Astrocyte (in vitro differentiated cells and primary cell): ENCODE measurements around the gene PIP4K2A. TPM values are rescaled to one million over a fixed set of nuclear protein-coding genes. Genes with fewer than 3 reads are reported as not detected.

Experiments
- DNase-seq: peaks from one replicate; pipeline ENCODE4 v3.0.0-alpha.2; 2010; ENCODE audit warnings: low read depth
- FAIRE-seq: peaks from 2 replicates; lab custom pipeline; 2011; peaks lifted over from hg19 to GRCh38; lab: Jason Lieb, UNC
- H2AFZ ChIP-seq: 2 replicates; pipeline ENCODE4 v1.6.0; 2012; ENCODE audit warnings: low read depth, low read length, inconsistent platforms
- H3K27ac ChIP-seq: 2 replicates; pipeline ENCODE4 v1.5.1; 2011; ENCODE audit warnings: low read depth, low read length, inconsistent platforms
- H3K27me3 ChIP-seq: 2 replicates; pipeline ENCODE4 v1.6.0; 2011; ENCODE audit warnings: low read length, inconsistent platforms; ENCODE audit not compliant: insufficient read depth
- H3K36me3 ChIP-seq: 2 replicates; pipeline ENCODE4 v1.5.1; 2011; ENCODE audit warnings: low read length, inconsistent platforms; ENCODE audit not compliant: insufficient read depth
- H3K4me1 ChIP-seq: 2 replicates; pipeline ENCODE4 v1.5.1; 2011; ENCODE audit warnings: low read length, inconsistent platforms; ENCODE audit not compliant: insufficient read depth
- H3K4me2 ChIP-seq: 2 replicates; pipeline ENCODE4 v1.6.0; 2012; ENCODE audit warnings: low read length, inconsistent platforms
- H3K4me3 ChIP-seq: 2 replicates; pipeline ENCODE4 v1.5.1; 2011; ENCODE audit warnings: low read depth, mild to moderate bottlenecking, low read length, inconsistent platforms; ENCODE audit not compliant: insufficient read depth
- H3K79me2 ChIP-seq: 2 replicates; pipeline ENCODE4 v1.6.0; 2012; ENCODE audit warnings: mild to moderate bottlenecking, low read length, inconsistent platforms; ENCODE audit not compliant: insufficient read depth
- H3K9ac ChIP-seq: 2 replicates; pipeline ENCODE4 v1.6.0; 2012; ENCODE audit warnings: mild to moderate bottlenecking, low read length, inconsistent platforms
- H3K9me3 ChIP-seq: 2 replicates; pipeline ENCODE4 v1.5.1; 2012; ENCODE audit warnings: low read depth, mild to moderate bottlenecking, low read length, inconsistent platforms; ENCODE audit not compliant: insufficient read depth
- H4K20me1 ChIP-seq: 2 replicates; pipeline ENCODE4 v1.6.0; 2012; ENCODE audit warnings: low read length, inconsistent platforms; ENCODE audit not compliant: insufficient read depth
- H3K27ac Mint-ChIP-seq: one replicate; pipeline ENCODE4 v1.8.0; 2021; ENCODE audit warnings: mild to moderate bottlenecking, mixed read lengths; ENCODE audit not compliant: unreplicated experiment
- H3K27me3 Mint-ChIP-seq: one replicate; pipeline ENCODE4 v1.8.0; 2021; ENCODE audit warnings: low read depth, mixed read lengths; ENCODE audit not compliant: unreplicated experiment
- H3K36me3 Mint-ChIP-seq: one replicate; pipeline ENCODE4 v1.8.0; 2021; ENCODE audit warnings: low read depth, mixed read lengths; ENCODE audit not compliant: unreplicated experiment
- H3K4me1 Mint-ChIP-seq: one replicate; pipeline ENCODE4 v1.8.0; 2021; ENCODE audit warnings: low read depth, mixed read lengths; ENCODE audit not compliant: unreplicated experiment
- H3K4me3 Mint-ChIP-seq: one replicate; pipeline ENCODE4 v1.8.0; 2021; ENCODE audit warnings: mild to moderate bottlenecking, moderate library complexity, mixed read lengths; ENCODE audit not compliant: unreplicated experiment
- H3K9me3 Mint-ChIP-seq: one replicate; pipeline ENCODE4 v1.8.0; 2021; ENCODE audit warnings: mild to moderate bottlenecking, mixed read lengths; ENCODE audit not compliant: unreplicated experiment
- CTCF ChIP-seq: IDR thresholded peaks from 2 replicates; pipeline ENCODE4 v1.5.1; 2011; ENCODE audit warnings: low read depth, mild to moderate bottlenecking, inconsistent platforms, low read length, moderate library complexity; ENCODE audit not compliant: insufficient read depth
- EZH2 ChIP-seq: IDR thresholded peaks from 2 replicates; pipeline ENCODE4 v1.6.1; 2012; ENCODE audit warnings: mild to moderate bottlenecking, low read length, inconsistent platforms; ENCODE audit not compliant: insufficient read depth
- total RNA-seq: library from RNA; stranded (reverse); gene quantifications from 2 replicates; pipeline ENCODE4 v1.2.1, GENCODE V29; 2021

PIP4K2A gene
- total RNA-seq, 1 donor from 2014 or later = 36.8 TPM

- peaks cover 4% of the 10 kb centered on the region for H3K36me3 Mint-ChIP-seq
- Histone ChIP-seq H3K27ac (no peak overlapping the region), H2AFZ (no peak overlapping the region), H3K9ac (no peak overlapping the region), H3K4me1 (no peaks in the 10 kb centered on the region), H3K79me2 (peaks cover 79% of the 10 kb centered on the region), H3K36me3 (no peaks in the 10 kb centered on the region), H4K20me1 (peaks cover 51% of the 10 kb centered on the region), H3K27me3 (no peaks in the 10 kb centered on the region), H3K4me3 (no peak overlapping the region), H3K4me2 (no peak overlapping the region), H3K9me3 (no peaks in the 10 kb centered on the region)
- no peak overlapping the region for H3K4me3 Mint-ChIP-seq
- no peak for DNase-seq
- H3K9me3 Mint-ChIP-seq = no peaks in the 10 kb centered on the region
- no peak overlapping the region for H3K27ac Mint-ChIP-seq
- peaks cover 15% of the 10 kb centered on the region for H3K4me1 Mint-ChIP-seq
- no peaks in the 10 kb centered on the region for H3K27me3 Mint-ChIP-seq
- no peak for TF ChIP-seq CTCF
- TF ChIP-seq EZH2 = no peak
- no peak for FAIRE-seq
Measured at GRCh38 chr10:22641743-22642142, 72.6 kb downstream of the PIP4K2A start.

- peaks cover 64% of the 10 kb centered on the region for H4K20me1 ChIP-seq
- no peak overlapping the region for H3K4me3 ChIP-seq
- H3K9me3 ChIP-seq = no peaks in the 10 kb centered on the region
- peaks cover 80% of the 10 kb centered on the region for H3K79me2 ChIP-seq
- no peak overlapping the region for H2AFZ ChIP-seq
- FAIRE-seq = no peak
- H3K27ac ChIP-seq = no peak overlapping the region
- no peak for DNase-seq
- TF ChIP-seq EZH2 (no peak), CTCF (no peak)
- Mint-ChIP-seq H3K4me3 (no peak overlapping the region), H3K36me3 (peaks cover 4% of the 10 kb centered on the region), H3K27ac (no peak overlapping the region), H3K4me1 (peaks cover 7% of the 10 kb centered on the region), H3K9me3 (no peaks in the 10 kb centered on the region), H3K27me3 (no peaks in the 10 kb centered on the region)
- no peaks in the 10 kb centered on the region for H3K27me3 ChIP-seq
- no peaks in the 10 kb centered on the region for H3K4me1 ChIP-seq
- H3K9ac ChIP-seq = no peak overlapping the region
- no peak overlapping the region for H3K4me2 ChIP-seq
- H3K36me3 ChIP-seq = no peaks in the 10 kb centered on the region
Measured at GRCh38 chr10:22640359-22640758, 74.0 kb downstream of the PIP4K2A start.

GRCh38 chr10:22638863-22639262, 75.5 kb downstream of the PIP4K2A start:
- peaks cover 59% of the 10 kb centered on the region for H4K20me1 ChIP-seq
- no peaks in the 10 kb centered on the region for H3K4me1 ChIP-seq
- H3K4me2 ChIP-seq = no peak overlapping the region
- H3K36me3 ChIP-seq = no peaks in the 10 kb centered on the region
- H3K79me2 ChIP-seq = peaks cover 82% of the 10 kb centered on the region
- Mint-ChIP-seq H3K4me1 (peaks cover 7% of the 10 kb centered on the region), H3K27ac (no peak overlapping the region), H3K9me3 (no peaks in the 10 kb centered on the region), H3K4me3 (no peak overlapping the region), H3K36me3 (peaks cover 2% of the 10 kb centered on the region), H3K27me3 (no peaks in the 10 kb centered on the region)
- H2AFZ ChIP-seq = no peak overlapping the region
- no peak overlapping the region for H3K9ac ChIP-seq
- no peak overlapping the region for H3K27ac ChIP-seq
- no peaks in the 10 kb centered on the region for H3K9me3 ChIP-seq
- no peak for DNase-seq
- TF ChIP-seq CTCF = no peak
- no peak for TF ChIP-seq EZH2
- peak; percentile 47 for FAIRE-seq
- H3K27me3 ChIP-seq = no peaks in the 10 kb centered on the region
- H3K4me3 ChIP-seq = no peak overlapping the region
